Osteoblast (primary cell): ENCODE measurements around the gene GH1. TPM values are rescaled to one million over a fixed set of nuclear protein-coding genes. Genes with fewer than 3 reads are reported as not detected.
A peak's percentile ranks its signal among the peaks of the same experiment; 100 is the strongest.
"Not testable (repeated sequence)": the region's sequence is repeated elsewhere in the genome, so short reads cannot be mapped to it uniquely, and the experiment has no call there.

Source experiments
- DNase-seq: peaks from one replicate; pipeline ENCODE4 v3.0.0; 2011; ENCODE audit warnings: low spot score, mixed read lengths; ENCODE audit not compliant: insufficient read length; ENCODE audit errors: missing footprints
- H2AFZ ChIP-seq: 2 replicates; pipeline ENCODE4 v1.6.0; 2011; ENCODE audit warnings: mild to moderate bottlenecking, low read length
- H3K27ac ChIP-seq: 2 replicates; pipeline ENCODE4 v1.5.1; 2011; ENCODE audit warnings: mild to moderate bottlenecking, low read depth, low read length, moderate library complexity
- H3K27me3 ChIP-seq: 2 replicates; pipeline ENCODE4 v1.6.0; 2012; ENCODE audit warnings: mild to moderate bottlenecking, control low read depth, inconsistent platforms, low read length, moderate library complexity; ENCODE audit not compliant: insufficient read depth
- H3K36me3 ChIP-seq: 2 replicates; pipeline ENCODE4 v1.5.1; 2011; ENCODE audit warnings: mild to moderate bottlenecking, low read length, control low read depth, moderate library complexity; ENCODE audit not compliant: insufficient read depth
- H3K4me1 ChIP-seq: 2 replicates; pipeline ENCODE4 v1.5.1; 2011; ENCODE audit warnings: mild to moderate bottlenecking, low read length, control low read depth, moderate library complexity; ENCODE audit not compliant: insufficient read depth
- H3K4me2 ChIP-seq: 2 replicates; pipeline ENCODE4 v1.6.0; 2011; ENCODE audit warnings: mild to moderate bottlenecking, low read length; ENCODE audit not compliant: insufficient read depth
- H3K4me3 ChIP-seq: fragments of 200-600 bp; sonication (generic); 3 replicates; pipeline ENCODE4 v1.5.1; 2012; ENCODE audit warnings: mild to moderate bottlenecking, low read length, inconsistent platforms; ENCODE audit not compliant: insufficient read depth
- H3K79me2 ChIP-seq: 2 replicates; pipeline ENCODE4 v1.6.0; 2012; ENCODE audit warnings: mild to moderate bottlenecking, low read length, control low read depth, inconsistent platforms; ENCODE audit not compliant: insufficient read depth
- H3K9me3 ChIP-seq: 2 replicates; pipeline ENCODE4 v1.5.1; 2011; ENCODE audit warnings: low read depth, low read length, control low read depth
- H4K20me1 ChIP-seq: 2 replicates; pipeline ENCODE4 v1.6.0; 2012; ENCODE audit warnings: mild to moderate bottlenecking, low read length, control low read depth; ENCODE audit not compliant: insufficient read depth
- total RNA-seq: library from RNA; depleted of rRNA; stranded (reverse); fragments of >200 nt; gene quantifications from 2 replicates; pipeline ENCODE4 v1.2.3, GENCODE V29; 2012
- TF ChIP-seq, protein P1 (sequence below): IDR thresholded peaks from 2 replicates; pipeline ENCODE4 v1.5.1; 2011; ENCODE audit warnings: mild to moderate bottlenecking, low read depth, low read length, moderate library complexity; ENCODE audit errors: extremely low read depth

The GH1 gene
- total RNA-seq, 1 donor: not detected

DNA sequence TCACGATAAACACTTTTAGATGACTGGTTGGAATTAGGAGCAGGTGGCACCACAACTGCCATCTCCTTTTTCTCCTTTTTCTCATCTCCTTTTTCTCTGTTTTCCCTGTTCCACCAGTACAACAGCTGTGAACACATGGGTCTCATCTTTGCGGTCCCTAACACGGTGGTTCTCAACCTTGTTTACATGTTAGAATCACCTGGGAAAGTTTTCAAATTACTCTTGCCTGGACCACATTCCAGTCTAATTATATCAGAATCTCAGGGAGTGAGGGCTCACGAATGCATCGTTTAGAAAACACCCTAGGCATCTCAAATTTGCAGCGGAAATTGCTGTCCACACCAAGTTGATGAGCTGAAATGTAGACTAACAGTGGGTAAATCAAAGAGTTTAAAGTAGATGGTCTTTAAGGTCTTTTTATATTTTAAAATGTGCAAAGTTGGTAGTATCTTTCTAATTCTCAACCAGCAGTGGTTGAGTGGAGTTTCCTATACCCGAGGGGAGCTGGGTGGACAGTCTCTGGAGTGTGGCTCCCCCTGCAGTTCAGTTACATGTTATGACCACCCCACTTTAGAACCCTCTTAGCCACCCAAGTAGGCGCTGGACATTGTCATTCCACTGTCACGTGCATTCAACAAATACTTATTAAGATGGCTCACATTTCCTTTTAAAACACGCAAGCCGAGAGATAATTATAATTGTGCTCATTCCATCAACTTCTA is 26.2 kb downstream of the GH1 start:
- not testable (repeated sequence) for H4K20me1 ChIP-seq, H3K9me3 ChIP-seq, H3K4me3 ChIP-seq, H3K4me2 ChIP-seq, H2AFZ ChIP-seq, H3K4me1 ChIP-seq, H3K27ac ChIP-seq, H3K79me2 ChIP-seq, H3K36me3 ChIP-seq, H3K27me3 ChIP-seq
- DNase-seq: peak; percentile 2
- TF ChIP-seq, protein P1, sequence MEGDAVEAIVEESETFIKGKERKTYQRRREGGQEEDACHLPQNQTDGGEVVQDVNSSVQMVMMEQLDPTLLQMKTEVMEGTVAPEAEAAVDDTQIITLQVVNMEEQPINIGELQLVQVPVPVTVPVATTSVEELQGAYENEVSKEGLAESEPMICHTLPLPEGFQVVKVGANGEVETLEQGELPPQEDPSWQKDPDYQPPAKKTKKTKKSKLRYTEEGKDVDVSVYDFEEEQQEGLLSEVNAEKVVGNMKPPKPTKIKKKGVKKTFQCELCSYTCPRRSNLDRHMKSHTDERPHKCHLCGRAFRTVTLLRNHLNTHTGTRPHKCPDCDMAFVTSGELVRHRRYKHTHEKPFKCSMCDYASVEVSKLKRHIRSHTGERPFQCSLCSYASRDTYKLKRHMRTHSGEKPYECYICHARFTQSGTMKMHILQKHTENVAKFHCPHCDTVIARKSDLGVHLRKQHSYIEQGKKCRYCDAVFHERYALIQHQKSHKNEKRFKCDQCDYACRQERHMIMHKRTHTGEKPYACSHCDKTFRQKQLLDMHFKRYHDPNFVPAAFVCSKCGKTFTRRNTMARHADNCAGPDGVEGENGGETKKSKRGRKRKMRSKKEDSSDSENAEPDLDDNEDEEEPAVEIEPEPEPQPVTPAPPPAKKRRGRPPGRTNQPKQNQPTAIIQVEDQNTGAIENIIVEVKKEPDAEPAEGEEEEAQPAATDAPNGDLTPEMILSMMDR: peak; percentile 25

DNA sequence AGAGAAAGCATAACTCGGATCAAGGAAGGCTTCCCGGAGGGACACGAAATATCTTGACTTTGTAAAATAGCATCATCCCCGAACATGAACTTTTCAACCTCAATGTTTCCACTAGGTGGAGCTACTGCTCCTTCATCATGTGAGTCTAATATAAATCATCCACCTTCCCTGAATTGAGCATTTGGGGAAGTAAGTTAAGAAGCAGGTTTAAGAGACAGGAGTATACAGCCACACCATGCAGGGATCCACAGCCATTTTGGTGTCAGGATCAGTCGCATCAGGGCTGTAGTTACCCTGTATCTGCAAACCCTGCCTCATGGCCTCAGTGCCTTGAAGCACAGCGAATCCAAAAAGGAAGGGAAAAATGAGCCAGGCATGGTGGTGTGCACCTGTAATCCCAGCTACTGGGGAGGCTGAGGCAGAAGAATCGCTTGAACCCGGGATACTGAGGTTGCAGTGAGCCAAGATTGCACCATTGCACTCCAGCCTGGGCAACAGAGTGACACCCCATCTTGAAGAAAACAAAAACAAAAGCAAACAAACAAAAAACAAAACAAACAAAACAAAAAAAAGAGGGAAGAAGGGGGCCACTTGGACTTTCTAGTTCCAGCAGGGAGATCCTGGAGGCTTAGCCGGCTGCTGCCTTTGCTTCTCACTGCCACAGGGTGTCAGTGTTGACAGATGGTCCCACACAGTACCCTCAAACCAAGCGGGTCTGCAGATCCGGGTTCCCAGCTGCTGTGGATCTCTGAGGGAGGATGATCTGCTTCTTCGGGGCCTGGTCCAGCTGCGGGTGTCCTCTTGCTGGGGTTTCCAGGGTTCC is 29.4 kb downstream of the GH1 start:
- not testable (repeated sequence) for H3K79me2 ChIP-seq, DNase-seq, H3K27ac ChIP-seq, H3K36me3 ChIP-seq, H3K9me3 ChIP-seq, H3K4me1 ChIP-seq, H3K4me2 ChIP-seq, H2AFZ ChIP-seq, H4K20me1 ChIP-seq, H3K4me3 ChIP-seq, H3K27me3 ChIP-seq
- TF ChIP-seq, protein P1: peak; percentile 34

DNA sequence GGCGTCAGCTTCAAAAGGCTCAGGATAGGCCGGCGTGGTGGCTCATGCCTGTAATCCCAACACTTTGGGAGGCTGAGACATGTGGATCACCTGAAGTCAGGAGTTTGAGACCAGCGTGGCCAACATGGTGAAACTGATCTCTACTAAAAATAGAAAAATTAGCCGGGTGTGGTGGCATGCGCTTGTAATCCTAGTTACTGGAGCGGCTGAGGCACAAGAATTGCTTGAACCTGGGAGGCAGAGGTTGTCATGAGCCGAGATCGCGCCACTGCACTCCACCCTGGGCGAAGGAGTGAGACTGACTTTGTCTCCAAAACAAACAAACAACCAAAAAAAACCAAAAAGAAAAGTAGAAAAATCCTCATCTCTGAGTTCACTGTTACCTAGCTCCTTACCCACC is 33.5 kb downstream of the GH1 start:
- H3K27ac ChIP-seq, H3K4me3 ChIP-seq: not testable (repeated sequence)

DNA sequence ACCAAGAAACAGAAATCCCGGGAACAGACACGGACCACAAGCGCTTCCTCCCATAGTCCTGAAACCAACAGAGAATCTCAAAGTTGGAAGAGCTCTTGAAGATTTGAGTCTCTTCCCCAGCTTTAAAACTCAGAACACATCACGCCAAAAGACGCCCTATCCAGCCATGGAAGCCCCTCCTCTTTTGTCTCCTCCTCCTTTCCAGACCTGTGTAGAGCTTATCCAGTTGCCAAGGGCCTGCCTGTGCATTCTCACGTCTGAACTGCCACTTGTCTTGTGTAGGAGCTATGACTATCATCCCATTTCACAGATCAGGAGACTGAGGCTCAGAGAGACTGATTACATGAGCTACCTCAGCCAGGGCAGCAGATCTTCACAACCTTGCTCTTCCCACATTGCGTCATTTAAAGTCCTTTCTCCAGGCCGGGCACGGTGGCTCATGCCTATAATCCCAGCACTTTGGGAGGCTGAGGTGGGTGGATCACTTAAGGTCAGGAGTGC is 36.0 kb downstream of the GH1 start:
- not testable (repeated sequence) for H3K4me3 ChIP-seq, H3K4me1 ChIP-seq, H3K4me2 ChIP-seq, H3K79me2 ChIP-seq, H3K27me3 ChIP-seq, DNase-seq, H3K36me3 ChIP-seq, H4K20me1 ChIP-seq, H3K9me3 ChIP-seq, H3K27ac ChIP-seq, H2AFZ ChIP-seq

More for the DNA sequence above, 33.5 kb downstream of the GH1 start:
- H3K79me2 ChIP-seq, H3K36me3 ChIP-seq, H3K9me3 ChIP-seq, H3K4me2 ChIP-seq, DNase-seq, H3K4me1 ChIP-seq, H4K20me1 ChIP-seq, H3K27me3 ChIP-seq, H2AFZ ChIP-seq: not testable (repeated sequence)
